GM23248 (cell line): ENCODE data around the gene SPRR1A.

Source experiments
- EZH2 ChIP-seq: fragments of 200-600 bp; sonication (generic); IDR thresholded peaks from 2 replicates; pipeline ENCODE4 v1.6.1; 2018; ENCODE audit warnings: antibody characterized with exemption, mild to moderate bottlenecking; ENCODE audit not compliant: insufficient read depth, poor library complexity, severe bottlenecking
- EZH2phosphoT487 ChIP-seq: fragments of 200-600 bp; sonication (generic); IDR thresholded peaks from 2 replicates; pipeline ENCODE4 v1.6.1; 2018; ENCODE audit warnings: antibody characterized with exemption, moderate library complexity, mild to moderate bottlenecking, low read depth; ENCODE audit not compliant: insufficient read depth

DNA sequence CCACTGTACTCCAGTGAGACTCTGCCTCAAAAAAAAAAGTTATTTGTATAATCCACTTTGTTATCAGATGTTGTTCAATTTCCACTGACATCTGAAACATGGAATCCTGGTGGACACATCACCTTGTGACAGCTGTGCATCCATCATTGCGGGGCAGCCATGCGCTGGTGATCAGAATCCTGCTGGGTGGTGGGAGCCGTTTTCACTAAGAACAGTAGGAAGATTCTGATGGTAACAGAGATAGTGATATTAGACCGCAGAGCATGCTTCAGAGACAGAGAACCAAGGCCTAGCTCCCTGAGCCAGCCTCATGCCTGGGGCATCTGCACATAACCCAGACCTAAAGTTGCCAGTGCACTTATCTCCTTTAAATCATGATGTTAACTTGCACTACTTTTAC is 14.6 kb downstream of the SPRR1A start:
- TF ChIP-seq EZH2 (no peak), EZH2phosphoT487 (no peak)
